ENCODE data around the gene ZMIZ1.

The ZMIZ1 gene

DNA sequence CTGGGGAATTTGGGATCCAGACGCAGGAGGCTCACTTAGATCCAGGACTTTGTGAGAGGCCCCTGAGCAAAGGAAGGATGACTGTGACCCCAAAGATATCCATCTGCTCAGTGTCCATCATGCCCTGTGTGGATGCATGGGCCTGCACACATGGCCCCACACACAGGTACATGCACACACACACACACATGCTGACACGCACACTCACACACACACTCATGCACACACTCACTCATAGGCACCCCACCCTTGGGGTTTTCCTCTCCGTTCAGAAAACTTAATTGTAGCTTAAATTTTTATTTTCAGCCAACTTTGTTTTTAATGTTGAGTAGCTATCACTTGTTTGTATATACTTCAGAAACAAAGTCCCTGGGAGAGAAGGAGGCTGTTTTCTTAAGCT lies 184.9 kb downstream of the ZMIZ1 start:
- TF ChIP-seq CTCF (conservative IDR thresholded peaks at IDR 0.05; ENCODE audit: control insufficient read depth, insufficient read depth, low read depth, low read length): no peak
- no peak for DNase-seq (ENCODE audit: low read depth)
- H3K4me3 ChIP-seq (ENCODE audit: control insufficient read depth, low read depth, low read length): no peak overlapping the region

- no peak for TF ChIP-seq CTCF (conservative IDR thresholded peaks at IDR 0.05; ENCODE audit: control insufficient read depth, insufficient read depth, low read depth, low read length)
- H3K4me3 ChIP-seq (ENCODE audit: control insufficient read depth, low read depth, low read length): no peak overlapping the region
- no peak for DNase-seq (ENCODE audit: low read depth)
Measured at GRCh38 chr10:79254333-79255006, 185.7 kb downstream of the ZMIZ1 start.

- no peak overlapping the region for H3K4me3 ChIP-seq (ENCODE audit: control insufficient read depth, low read depth, low read length)
- TF ChIP-seq CTCF (conservative IDR thresholded peaks at IDR 0.05; ENCODE audit: control insufficient read depth, insufficient read depth, low read depth, low read length): no peak
- no peak for DNase-seq (ENCODE audit: low read depth)
Measured at GRCh38 chr10:79255007-79255507, 186.3 kb downstream of the ZMIZ1 start.

GRCh38 chr10:79256264-79256806 lies 187.6 kb downstream of the ZMIZ1 start:
- DNase-seq (ENCODE audit: low read depth): no peak
- TF ChIP-seq CTCF (conservative IDR thresholded peaks at IDR 0.05; ENCODE audit: control insufficient read depth, insufficient read depth, low read depth, low read length): no peak
- no peak overlapping the region for H3K4me3 ChIP-seq (ENCODE audit: control insufficient read depth, low read depth, low read length)

DNA sequence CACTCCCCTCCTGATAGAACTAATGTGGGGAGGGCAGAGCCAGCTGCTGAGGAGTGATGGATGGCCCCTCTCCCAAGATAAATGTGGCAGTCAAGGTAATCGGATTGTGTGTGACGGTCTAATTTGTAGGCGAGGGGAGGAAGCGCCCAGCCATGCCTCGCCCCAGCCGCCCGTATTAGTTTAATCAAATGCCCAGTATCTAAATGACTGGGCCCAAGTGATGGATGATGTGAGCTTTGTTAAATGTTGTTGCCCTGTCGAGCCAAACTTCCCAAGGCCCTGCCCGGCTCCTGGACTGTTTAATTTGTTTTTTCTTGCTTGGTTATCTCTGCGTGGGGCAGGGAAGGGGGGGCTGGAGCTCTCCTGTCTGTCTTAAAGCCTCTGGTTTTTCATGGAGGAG lies 190.1 kb downstream of the ZMIZ1 start:
- H3K4me3 ChIP-seq (ENCODE audit: control insufficient read depth, low read depth, low read length): no peak overlapping the region
- no peak for DNase-seq (ENCODE audit: low read depth)
- no peak for TF ChIP-seq CTCF (conservative IDR thresholded peaks at IDR 0.05; ENCODE audit: control insufficient read depth, insufficient read depth, low read depth, low read length)

DNA sequence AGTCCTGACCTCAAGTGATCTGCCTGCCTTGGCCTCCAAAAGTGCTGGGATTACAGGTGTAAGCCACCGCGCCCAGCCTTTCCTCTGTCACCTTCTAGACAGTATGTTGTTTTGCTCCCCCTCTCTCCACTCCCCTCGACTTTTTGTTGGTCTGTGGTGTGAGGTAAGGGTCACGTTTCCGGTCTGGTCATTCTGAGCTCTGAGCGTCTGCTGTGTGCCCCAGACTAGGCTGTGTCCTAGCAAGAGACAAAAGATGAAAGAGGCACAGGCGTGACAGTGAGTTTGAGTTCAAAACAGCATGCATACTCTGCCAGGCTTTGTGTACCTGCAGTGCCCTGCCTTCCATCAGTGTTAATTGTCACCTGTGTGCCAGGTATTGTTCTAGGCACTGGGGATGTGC lies 191.1 kb downstream of the ZMIZ1 start:
- TF ChIP-seq CTCF (conservative IDR thresholded peaks at IDR 0.05; ENCODE audit: control insufficient read depth, insufficient read depth, low read depth, low read length): no peak
- no peak overlapping the region for H3K4me3 ChIP-seq (ENCODE audit: control insufficient read depth, low read depth, low read length)
- DNase-seq (ENCODE audit: low read depth): no peak
